NCI-H510A (cell line): ENCODE results near the gene LARGE1.
"Not testable (repeated sequence)": the region's sequence is repeated elsewhere in the genome, so short reads cannot be mapped to it uniquely, and the experiment has no call there.

Experiments
- DNase-seq: peaks from one replicate; lab custom pipeline; 2025; lab: John Stamatoyannopoulos, UW

LARGE1 gene

DNA sequence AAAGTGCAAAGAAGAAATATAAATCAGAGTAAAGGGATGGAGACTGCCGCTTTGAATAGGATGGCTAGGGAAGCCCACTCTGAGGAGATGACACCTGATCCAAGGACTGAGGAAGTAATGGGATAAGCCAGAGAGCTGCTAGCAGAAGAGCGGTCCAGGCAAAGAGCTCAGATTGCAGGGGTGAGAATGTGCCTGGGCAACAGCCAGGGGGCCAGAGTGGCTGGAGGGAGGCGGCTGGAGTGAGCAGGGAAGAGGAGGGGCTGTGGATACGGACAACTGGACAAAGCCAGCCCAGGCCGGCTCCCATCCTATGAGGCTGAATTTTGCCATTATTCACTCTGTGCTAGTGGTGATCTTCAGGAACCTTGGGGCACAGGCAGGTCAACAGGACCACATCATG is 501.8 kb downstream of the LARGE1 start:
- DNase-seq: no peak

GRCh38 chr22:33415401-33415800 is 504.9 kb downstream of the LARGE1 start:
- no peak for DNase-seq

DNA sequence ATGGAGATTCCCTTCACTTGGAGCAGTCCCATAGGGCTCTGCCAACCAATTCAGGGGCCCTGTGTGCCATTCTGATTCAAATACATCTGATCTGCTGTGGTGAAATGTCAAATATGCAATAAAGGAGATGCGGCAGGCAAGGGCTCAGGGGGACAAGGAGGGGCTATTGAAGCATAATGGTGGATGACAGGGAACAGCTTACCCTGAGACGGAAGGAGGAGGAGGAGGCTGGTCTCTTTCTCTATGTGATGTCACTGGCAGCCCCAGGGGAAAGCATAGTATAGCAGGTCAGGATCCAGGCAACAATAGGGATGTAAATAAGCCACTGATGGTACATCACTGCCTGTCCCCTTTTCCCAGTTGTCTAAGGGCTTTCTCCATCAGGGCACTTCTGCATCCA is 511.2 kb downstream of the LARGE1 start:
- DNase-seq: no peak

DNA sequence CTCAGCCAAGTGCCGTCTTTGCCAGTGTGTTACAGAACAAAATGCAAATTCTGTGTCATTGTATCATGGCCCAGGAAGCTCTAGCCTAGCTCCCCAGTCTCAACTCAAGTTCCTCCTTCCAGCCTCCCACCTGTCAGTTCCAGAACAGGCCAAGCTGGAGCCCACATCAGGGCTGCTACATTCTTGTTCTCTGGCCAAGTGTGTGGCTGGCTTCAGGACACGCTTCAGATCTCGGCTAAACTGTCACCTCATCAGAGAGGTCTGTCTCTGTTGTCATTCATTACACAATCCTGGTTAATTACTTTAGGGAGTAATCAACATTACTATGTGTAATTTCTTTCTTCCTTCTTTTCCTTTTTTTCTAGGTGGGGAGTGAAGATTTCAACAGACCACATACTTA is 515.1 kb downstream of the LARGE1 start:
- DNase-seq: no peak

- DNase-seq: no peak
These were observed 515.6 kb downstream of the LARGE1 start for GRCh38 chr22:33404723-33405122.

DNA sequence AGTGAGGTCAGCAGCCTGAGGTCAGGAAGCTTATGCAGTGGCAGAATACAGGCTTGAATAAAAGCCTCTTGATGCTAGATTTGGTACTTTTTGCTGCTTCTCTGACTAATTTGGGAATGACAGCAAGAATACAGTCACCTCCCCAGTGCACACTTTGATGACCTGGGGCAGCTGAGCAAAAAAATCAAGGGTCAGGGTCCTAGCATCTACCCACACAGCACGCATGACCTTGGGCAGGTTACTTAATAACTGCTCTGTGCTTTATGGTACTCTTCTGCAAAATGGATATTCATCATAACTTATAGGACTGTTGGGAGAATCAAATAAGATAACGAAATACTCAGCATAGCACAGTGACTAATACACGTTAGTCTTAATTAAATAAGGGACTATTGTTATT is 518.0 kb downstream of the LARGE1 start:
- no peak for DNase-seq

DNA sequence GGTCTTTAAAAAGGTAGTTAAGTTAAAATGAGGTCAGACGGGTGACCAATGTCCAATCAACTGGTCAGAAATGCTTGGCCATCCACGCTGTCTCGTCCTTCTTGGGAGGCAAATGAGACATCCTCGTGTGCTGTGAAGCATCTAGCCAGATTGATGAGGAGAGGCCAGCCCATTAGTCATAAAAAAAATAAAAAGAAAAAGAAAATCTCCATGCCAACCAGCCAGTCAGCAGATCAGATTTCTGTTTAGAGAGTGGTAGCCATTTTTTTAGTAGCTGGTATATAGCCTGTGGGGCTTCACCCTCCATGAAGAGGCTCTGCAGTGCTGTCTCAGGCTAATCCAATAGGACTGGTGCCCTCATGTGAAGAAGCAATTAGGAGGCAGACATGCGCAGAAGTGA is 519.0 kb downstream of the LARGE1 start:
- DNase-seq: no peak

DNA sequence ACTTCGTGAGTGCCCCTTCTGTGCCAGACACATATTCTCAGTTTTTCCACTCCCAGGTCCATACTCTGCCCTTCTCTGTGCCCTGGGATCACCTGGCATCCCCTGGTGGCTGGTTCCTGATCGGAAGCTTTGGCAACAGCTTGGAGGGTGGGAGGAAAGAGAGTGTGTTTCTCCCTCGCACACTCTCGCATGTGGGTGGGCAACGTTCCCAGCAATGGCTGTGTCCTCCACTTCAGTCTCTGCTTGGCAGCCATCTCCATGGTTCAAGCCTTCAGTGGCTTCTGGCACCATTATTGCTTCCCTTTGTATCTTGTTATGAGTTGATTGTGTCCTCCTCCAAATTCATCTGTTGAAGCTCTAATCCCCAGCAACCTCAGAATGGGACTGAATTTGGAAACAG is 519.4 kb downstream of the LARGE1 start:
- no peak for DNase-seq

GRCh38 chr22:33400061-33400840 is 520.0 kb downstream of the LARGE1 start:
- DNase-seq: no peak

GRCh38 chr22:33397381-33397907 is 522.8 kb downstream of the LARGE1 start:
- no peak for DNase-seq

DNA sequence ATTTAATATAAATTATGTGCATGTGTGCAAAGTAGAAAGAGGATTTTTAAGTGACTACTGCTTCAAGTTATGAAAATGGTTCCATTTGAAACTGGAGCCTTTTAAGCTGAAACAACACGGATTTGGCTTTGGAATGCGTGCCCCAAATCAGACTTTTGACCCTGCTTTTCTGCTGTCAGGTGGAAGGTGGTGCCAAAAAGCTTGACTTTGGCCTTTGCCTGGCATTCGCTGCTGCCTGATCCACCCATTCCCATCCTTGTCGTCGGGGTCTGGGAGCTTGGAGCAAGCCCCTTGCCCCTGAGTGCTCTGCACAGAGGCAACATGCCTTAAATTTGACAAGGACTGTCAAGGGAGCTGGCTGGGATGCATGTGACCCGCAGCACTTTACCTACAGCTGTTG is 526.8 kb downstream of the LARGE1 start:
- no peak for DNase-seq

- DNase-seq: no peak
These were observed 529.0 kb downstream of the LARGE1 start for GRCh38 chr22:33391298-33391697.

DNA sequence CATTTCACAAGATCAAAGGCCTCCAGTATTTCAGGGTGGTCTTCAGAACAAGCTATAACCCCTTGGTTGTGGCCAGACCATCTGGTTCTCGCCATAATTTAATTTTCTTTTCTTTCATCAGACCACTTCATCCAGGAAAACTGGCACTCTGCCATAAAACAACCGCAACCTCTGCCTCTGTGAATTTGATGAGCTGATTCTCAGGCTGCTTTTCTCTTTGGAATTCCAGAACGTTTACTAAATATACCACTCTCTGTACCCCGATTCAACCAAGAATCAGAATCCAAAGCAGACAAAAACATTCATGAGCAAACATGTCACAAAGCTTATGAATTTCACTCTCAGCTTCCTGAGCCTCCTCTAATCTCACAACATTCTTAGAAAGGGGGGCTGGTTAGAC is 530.3 kb downstream of the LARGE1 start:
- DNase-seq: no peak

DNA sequence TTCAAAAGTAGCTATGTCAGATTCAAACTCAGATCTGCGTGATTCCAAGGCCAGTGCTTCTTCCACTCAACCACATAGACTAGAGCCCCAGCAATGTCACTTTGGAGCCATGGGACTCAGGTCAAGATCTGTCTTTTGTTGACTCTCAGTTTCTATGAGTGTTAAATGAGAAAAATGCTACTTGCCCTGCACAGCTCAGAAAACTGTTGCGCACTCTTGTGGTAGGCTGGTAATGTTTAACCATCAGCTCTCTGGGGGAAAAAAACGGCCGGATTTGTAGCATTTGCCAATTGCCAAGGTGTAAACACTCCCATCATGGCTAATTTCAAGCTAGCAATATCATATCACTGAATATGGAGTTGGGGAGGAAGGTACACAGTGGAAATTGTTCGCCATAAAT is 534.0 kb downstream of the LARGE1 start:
- no peak for DNase-seq

- DNase-seq: no peak
These were observed 534.7 kb downstream of the LARGE1 start for GRCh38 chr22:33385611-33386010.

DNA sequence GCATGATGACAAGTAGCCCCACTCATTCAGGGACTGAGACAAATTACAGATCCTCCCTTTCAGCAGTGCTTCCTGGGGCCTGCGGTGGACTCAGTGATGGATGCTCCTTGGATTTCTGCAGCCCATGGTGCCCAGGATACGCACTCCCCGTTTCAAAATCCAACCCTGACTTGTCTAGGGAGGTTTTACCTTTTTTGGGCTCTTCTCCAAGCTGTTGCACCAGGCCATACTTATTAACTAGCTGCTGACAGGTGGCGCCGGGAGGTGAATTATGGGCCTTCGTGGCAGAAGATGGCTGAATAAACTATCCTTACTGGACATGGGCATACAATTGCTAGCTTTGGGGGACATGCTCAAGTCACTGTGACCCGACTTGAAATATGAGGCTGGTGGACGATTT is 537.8 kb downstream of the LARGE1 start:
- no peak for DNase-seq

DNA sequence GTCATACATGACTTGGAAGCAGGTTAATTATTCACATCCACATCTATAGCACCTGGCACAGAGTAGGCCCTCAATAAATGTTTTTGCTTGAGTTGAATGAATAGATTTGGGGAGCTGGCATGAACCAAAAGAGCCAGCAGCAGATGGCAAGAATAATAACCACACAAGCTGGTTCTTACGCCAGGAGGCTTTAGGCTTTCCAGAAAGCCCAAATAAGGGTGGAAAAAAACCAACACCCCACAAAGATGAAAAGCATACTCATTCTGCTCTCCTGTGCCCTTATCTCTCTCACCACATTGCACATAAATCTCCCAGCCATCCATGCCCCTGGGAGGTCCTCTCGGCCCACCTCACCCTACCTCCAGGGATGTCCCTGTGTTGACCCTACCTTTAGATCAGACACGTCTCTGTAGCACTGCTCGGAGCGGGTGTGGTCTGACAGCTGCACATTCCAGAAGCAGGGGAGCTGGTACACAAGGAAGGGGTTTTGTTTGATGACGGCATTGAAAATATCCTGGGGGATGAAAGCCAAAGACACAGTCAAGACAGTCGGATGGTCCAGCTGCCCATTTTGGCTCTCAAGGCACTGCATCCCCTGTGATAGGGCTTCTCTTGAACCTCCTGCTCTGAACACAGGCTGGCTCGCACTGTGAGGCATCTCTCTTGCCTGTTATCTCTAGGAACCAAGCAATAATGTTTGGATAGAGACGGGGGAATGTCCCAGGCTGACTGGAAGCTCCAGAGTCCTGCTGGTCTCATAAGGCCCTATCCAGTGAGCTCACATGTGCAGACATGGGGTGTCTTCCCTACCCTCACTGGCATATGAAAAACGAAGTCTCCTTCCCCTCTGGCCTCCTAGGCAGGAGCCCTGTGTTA is 538.5 kb downstream of the LARGE1 start:
- DNase-seq: no peak

DNA sequence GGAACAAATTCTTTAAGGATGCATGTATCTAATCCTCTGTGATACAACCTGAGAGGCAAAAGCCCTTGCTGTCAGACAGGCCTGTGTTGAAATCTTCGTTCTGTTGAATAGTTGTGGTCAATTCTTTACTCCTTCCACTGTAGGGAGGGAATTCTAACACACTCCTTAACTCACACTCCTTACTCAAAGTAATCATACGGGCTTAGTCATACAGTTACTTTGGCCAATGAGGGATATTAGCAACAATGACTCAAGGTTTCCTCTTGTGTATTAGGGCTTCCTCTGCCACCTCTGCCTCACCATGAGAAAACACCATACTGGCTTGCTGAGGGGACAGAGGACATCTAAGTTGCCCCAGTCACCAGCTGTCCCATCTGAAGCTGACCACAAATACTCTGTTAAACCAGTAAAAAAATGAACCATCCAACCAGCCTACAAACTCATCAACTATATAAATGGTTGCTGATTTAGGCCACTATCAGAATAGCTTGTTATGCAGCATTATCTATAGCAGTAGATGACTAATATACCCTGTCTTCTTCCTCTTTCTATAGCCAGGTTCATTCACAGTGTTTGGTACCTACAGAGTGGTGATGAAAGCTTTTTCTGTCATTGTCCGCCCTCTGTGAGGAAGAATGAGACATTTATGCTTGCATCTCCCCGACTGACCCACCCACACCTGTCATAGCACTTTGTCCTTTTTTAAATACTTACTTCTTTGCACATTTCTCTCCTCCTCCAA is 539.3 kb downstream of the LARGE1 start:
- no peak for DNase-seq

- no peak for DNase-seq
These were observed 540.4 kb downstream of the LARGE1 start for GRCh38 chr22:33379836-33380235.

DNA sequence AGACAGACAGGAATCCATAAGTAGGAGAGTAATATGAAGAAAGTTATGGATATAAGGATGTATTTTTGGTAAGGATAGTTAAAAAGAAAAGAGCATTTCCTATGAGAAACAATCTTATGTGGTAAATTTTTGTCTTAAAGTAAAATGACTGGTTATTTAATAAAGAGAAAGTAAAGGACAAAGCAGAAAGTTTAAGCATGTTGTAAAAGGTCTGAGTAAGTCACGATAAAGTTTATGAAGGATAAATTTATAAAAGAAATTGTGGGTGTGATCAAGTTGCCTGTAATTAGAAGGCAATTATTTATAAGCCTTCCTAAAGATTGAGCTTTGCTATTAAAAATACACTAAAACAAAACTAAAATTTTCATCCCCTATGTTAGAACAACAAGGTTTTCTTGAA is 547.4 kb downstream of the LARGE1 start:
- DNase-seq: no peak

DNA sequence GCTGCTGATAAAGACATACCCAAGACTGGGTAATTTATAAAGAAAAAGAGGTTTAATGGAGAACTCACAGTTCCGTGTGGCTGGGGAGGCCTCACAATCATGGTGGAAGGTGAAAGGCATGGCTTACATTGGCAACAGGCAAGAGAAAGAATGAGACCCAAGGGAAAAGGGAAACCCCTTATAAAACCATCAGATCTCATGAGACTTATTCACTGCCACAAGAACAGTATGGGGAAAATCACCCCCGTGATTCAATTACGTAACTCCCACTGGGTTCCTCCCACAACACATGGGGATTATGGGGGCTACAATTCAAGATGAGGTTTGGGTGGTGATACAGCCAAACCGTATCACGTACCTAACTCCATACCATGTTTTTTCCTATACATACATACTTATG is 557.0 kb downstream of the LARGE1 start:
- DNase-seq: not testable (repeated sequence)

GRCh38 chr22:33362702-33363101 is 557.6 kb downstream of the LARGE1 start:
- no peak for DNase-seq
